RCC 7860 (cell line): Measurements from ENCODE around the gene CLDN15.
"Not testable (repeated sequence)": the region's sequence is repeated elsewhere in the genome, so short reads cannot be mapped to it uniquely, and the experiment has no call there.

Source experiments
- DNase-seq: peaks from one replicate; pipeline ENCODE4 v3.0.0-alpha.2; 2015; ENCODE audit warnings: low spot score
- FAIRE-seq: peaks from 2 replicates; lab custom pipeline; 2012; peaks lifted over from hg19 to GRCh38; lab: Jason Lieb, UNC

Gene CLDN15, protein sequence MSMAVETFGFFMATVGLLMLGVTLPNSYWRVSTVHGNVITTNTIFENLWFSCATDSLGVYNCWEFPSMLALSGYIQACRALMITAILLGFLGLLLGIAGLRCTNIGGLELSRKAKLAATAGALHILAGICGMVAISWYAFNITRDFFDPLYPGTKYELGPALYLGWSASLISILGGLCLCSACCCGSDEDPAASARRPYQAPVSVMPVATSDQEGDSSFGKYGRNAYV

DNA sequence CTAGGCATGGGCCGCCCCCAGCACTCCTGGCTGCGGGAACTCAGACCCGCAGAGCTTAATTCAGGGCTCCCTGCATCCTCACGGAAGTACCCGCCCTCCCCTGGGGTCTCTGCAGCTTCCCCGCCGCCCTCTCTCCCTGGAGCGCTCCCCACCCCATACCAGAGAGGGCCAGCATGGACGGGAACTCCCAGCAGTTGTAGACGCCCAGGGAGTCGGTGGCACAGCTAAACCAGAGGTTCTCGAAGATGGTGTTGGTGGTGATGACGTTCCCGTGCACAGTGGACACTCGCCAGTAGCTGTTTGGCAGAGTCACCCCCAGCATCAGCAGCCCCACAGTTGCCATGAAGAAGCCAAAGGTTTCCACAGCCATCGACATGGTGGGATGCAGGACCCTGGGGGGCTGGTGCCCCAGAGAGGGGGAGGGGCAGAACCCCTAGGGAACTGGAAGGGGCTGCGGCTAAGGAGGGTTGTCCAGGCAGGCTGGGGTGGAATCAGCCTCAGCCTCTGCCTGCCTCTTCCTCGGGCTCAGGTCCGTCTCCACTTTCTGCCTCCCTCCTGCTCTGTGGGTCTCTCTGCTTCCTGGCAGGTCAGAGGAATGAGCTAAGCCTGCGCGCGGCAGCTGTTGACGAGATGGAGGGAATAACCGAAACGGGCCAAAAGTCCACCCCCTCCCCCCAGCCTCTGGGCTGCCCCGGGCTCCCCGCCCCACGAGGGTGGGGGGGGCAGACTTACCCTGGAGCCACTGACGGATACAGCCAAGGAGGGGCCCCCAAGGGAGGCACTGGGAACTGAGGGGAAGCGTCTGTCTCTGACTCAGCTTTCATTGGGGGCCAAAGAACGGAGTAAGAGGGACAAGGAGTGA lies at the start of gene CLDN15:
CLDN15 (minus strand) TSS at position 597 of the 862 bp plus-strand sequence; CDS start at position 376, 221 bp downstream.
- FAIRE-seq = no peak

DNA sequence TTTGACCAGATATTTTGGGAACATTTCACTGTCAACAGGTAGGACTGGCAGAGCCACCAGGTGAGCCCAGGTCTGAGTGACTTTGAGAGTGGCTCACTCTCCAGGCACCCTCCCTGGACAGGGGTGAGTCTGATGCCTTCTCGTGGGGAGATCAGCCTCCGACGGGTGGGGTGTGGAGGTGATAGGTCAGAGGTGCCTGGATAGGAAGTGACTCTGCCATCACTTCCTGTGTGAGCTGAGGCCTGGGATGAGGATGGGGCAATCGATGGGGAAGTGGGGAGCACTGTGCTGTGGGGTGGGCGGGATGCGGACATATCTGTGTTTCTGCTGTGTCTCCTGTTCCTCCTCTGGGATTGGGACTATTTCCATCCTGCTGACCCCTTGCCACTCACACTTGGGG lies 49.4 kb upstream of the CLDN15 start:
- no peak for DNase-seq
- no peak for FAIRE-seq

More for the DNA sequence above, at the start of gene CLDN15:
- DNase-seq = no peak

DNA sequence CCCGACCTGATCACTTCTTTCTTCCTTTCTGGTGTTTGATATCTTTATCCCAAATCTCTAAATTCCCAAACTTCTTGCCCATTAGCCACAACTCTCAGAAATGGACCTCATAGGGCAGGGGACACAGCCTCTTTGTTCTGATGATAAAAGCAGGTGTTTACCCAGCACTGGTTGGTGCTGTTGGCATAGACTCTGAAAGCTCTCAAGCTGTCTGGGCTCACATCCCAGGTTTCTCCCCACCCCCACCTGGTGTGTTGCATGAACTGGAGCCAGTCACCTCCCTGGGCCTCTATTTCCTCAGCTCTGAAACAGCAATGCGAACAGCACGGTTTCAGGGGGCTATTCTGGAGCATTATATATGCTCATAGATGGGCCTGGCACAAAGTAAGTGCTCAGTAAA lies 48.3 kb upstream of the CLDN15 start:
- not testable (repeated sequence) for FAIRE-seq, DNase-seq

DNA sequence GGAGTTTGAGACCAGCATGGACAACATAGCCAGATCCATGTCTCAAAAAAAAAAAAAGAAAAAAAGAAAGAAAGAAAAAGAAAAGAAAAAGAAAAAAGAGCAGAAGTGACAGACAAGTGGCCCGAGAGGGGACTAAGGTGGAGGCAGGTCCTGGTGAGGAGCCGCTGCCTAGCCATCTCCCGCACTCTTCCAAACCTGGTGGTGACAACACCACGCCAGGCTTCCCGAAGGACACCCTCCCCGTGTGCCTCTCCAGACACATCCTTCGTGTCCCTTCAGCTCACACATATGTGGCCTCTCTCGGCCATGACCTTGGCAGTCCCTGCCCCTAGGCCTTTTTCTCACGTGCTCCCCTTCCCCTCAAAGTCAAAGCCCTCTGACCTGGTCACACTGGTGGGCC lies 47.6 kb upstream of the CLDN15 start:
- FAIRE-seq (no peak), DNase-seq (no peak)

DNA sequence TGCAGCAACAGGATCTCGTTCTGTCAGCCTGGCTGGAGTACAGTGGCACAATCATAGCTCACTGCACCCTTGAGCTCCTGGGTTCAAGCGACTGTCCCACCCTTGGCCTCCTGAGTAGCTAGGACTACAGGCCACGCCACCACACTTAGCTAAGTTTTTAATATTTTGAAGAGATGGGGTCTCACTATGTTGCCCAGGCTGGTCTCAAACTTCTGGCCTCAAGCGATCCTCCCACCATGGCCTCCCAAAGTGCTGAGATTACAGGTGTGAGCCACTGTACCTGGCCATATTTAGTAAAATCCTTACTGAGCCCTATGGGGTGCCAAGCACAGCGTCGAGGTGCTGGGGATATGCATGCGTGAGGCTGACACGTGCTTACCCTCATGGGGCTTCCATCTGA lies 43.3 kb upstream of the CLDN15 start:
- not testable (repeated sequence) for DNase-seq, FAIRE-seq

DNA sequence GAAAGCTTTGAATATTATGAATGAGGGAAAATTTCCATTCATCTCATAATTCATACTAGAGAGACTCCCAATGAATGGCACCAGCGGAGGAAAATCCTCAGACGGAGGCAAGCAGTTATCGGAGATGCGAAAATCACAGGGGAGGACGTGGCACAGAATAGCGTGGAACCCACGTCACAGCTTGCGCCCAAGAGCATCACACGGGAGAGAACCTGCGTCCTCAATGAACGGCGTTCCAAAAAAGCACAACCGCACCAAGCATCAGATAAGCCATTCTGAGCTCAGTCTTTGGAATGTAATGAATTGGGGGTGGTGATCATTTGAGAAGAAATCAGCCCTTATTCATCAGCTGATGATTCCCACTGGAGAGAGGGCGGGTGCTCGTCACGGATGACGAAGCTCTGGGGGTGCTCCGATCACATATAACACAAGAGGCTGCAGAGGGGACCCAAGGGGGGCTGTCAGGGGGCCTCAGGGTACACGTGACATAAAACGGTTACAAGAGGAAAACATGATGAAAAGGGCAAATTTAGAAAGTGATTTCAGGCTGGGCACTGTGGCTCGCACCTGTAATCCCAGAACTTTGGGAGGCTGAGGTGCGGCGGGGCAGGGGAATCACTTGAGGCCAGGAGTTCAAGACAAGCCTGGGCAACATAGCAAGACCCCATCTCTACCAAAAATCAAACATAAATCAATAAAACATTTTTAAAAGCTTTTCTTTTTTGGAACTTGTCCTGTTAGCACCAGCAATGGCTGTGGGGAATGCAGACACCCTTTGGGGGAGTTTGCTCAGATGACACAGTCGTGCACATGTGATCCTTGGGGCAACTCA lies 41.1 kb upstream of the CLDN15 start:
- no peak for FAIRE-seq
- DNase-seq = no peak

DNA sequence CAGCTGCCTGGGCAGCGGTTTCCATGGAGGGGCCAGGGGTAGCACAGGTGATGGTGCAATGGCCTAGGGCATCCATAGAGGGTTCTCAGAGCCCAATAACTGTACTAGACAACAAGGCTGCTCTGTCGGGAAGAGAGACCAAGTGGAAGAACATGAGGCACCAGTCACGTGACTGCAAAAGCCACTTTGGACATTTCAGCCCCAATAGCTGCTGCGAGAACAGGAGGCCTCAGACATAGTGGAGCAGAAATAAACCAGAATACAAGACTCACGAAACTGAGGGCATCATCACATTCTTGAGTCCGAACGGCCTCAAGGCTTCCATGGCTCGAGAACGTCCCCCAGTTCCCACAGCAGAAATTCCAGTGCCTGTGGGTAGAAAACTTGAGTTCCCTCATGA lies 39.6 kb upstream of the CLDN15 start:
- no peak for DNase-seq
- no peak for FAIRE-seq

DNA sequence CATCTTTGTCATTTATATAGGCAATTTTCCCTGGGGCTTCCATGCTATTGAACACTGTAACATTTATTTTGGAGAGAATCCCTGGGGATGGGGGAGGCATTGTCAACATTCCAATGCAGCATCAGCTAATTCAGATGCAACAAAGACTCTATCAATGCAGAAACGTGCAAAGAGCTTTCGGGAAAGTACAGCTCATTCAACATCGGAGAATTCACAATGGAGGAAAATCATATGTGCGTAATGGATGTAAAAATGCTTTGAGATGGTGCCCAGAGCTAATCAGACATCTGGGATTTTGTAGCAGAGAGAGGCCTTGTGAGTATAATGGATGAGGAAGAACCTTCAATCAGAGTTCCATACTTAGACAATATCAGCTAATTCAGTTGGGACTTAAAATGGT lies 35.6 kb upstream of the CLDN15 start:
- FAIRE-seq = no peak
- DNase-seq = no peak

DNA sequence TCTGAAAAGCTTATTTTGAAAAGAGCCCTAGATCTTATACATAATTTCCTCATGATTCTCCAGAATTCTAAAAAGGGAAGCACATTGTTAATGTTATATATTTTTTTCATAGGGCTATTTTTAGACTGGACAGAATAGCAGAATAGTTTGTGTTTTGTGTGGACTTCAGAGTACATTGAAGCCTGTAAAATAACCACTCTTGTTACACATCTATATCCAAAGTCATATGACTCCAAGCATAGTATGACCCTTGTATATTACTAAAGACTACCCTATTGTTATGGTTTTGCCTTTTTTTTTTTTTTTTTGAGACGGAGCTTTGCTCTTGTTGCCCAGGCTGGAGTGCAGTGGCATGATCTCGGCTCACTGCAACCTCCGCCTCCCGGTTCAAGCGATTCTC lies 33.4 kb upstream of the CLDN15 start:
- DNase-seq (no peak), FAIRE-seq (no peak)

DNA sequence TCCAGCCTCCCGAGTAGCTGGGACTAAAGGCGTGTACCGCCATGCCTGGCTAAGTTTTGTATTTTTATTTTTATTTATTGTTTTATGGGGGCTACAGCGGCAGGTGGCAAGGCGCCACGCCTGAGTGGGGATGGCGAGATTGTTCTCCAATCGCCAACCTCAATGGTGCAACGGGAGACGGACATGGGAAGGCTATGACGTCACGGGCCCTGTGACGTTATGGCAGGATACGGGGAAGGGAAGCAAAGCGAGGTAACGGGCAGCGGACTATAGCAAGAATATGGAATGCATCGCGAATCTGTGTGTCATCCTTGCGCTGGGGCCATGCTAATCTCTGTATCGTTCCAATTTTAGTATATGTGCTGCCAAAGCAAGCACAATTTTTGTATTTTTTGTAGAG lies 32.1 kb upstream of the CLDN15 start:
- FAIRE-seq = no peak

DNA sequence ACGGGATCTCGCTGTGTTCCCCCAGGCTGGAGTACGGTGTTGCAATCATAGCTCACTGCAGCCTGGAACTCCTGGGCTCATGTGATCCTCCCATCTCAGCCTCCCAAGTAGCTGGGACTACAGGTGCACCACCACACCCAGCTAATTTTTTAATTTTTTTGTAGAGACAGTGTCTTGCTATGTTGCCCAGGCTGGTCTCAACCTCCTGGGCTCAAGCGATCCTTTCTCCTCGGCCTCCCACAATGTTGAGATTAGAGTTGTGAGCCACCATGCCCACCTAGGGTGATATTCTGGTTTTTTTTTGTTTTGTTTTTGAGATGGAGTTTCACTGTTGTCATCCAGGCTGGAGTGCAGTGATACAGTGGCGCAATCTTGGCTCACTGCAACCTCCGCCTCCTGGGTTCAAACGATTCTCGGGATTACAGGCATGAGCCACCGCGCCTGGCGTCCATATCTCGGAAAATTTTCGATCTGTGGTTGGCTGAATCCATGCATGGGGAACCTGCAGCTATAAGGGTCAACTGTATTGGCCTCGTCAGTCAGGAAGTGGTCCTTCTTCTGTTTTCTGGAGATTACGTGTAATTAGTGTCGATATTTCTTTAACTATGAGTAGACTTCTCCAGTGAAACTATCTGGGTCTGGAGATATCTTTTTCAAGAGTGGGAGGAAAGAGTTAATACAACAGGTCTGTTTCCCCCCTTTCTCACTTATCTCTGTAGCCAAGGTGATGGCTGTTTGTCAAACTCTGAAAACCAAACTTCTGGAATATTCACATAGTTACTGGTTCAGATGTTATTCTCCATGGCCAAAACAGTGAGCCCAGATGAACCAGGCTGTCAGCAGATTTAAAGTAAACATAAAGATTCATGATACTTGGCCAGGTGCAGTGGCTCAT lies 28.3 kb upstream of the CLDN15 start:
- DNase-seq (no peak), FAIRE-seq (no peak)

More for the DNA sequence above, 32.1 kb upstream of the CLDN15 start:
- no peak for DNase-seq

DNA sequence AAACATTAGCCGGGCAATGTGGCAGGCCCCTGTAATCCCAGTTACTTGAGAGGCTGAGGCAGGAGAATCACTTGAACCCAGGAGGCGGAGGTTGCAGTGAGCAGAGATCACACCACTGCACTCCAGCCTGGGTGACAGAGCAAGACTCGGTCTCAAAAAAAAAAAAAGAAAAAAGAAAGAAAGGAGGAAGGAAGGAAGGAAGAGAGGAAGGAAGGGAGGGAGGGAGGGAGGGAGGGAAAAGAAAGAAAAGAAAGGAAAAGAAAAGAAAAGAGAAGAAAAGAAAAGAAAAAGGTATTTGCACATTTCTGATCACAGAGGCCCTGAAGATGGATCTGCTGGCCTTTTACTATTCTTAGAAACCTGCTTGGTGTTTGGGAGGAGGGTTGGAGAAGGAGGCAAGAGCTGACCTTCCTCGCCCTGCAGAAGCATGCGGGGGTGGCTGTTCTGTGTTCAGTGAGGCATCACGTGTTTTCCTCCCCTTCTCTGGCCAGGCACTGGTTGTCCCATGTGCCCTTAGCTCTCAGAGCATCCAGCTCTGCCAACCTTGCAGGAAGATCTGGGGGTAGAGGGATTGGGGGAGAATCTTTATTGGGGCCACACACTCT lies 26.6 kb upstream of the CLDN15 start:
- not testable (repeated sequence) for DNase-seq, FAIRE-seq

DNA sequence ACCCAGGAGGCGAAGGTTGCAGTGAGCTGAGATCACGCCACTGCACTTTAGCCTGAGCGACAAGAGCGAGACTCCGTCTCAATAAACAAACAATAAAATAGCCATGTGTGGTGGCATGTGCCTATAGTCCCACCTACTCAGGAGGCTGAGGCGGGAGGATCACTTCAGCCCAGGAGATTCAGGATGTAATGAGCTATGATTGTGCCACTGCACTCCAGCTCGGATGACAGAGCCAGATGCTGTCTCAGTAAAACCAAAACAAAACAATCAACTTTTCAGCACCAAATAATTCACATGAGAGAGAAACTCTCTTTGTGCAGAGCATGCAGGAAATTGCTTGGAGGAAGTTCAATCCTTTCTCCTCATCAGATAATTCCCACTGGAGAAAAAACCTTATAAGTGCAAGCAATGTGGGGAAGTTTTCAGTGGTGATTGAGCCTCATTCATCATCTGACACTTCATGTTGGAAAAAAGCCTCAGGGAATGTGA lies 20.7 kb upstream of the CLDN15 start:
- FAIRE-seq (no peak), DNase-seq (no peak)

DNA sequence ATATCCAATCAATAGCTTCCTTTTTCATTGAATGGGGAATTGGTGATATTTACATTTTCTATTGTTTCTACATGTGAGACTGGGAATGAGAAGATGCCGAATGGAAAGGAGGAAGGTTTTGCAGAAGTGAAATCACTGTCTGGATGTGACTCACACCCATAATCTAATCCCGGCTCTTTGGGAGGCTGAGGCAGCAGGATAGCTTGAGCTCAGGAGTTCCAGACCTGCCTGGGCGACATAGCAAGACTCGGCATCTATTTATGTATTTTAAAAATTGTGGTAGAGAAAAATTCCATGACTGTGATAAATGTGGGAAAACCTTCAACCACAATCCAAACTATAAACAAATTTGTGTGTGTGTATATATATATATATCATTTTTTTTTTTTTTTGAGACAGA lies 18.2 kb upstream of the CLDN15 start:
- DNase-seq = no peak
- FAIRE-seq = no peak

DNA sequence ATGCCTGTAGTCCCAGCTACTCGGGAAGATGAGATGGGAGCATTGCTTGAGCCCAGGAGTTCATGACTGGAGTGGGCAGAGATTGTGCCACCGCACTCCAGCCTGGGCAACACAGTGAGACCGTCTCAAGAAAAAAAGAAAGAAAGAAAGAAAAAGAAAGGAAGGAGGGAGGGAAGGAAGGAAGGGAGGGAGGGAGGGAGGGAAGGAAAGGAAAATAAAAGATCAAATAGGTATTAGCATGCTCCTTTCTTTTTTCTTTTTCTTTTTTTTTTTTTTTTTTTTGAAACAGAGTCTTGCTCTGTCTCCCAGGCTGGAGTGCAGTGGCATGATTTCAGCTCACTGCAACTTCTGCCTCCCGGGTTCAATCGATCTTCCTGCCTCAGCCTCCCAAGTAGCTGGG lies 15.6 kb upstream of the CLDN15 start:
- not testable (repeated sequence) for FAIRE-seq

DNA sequence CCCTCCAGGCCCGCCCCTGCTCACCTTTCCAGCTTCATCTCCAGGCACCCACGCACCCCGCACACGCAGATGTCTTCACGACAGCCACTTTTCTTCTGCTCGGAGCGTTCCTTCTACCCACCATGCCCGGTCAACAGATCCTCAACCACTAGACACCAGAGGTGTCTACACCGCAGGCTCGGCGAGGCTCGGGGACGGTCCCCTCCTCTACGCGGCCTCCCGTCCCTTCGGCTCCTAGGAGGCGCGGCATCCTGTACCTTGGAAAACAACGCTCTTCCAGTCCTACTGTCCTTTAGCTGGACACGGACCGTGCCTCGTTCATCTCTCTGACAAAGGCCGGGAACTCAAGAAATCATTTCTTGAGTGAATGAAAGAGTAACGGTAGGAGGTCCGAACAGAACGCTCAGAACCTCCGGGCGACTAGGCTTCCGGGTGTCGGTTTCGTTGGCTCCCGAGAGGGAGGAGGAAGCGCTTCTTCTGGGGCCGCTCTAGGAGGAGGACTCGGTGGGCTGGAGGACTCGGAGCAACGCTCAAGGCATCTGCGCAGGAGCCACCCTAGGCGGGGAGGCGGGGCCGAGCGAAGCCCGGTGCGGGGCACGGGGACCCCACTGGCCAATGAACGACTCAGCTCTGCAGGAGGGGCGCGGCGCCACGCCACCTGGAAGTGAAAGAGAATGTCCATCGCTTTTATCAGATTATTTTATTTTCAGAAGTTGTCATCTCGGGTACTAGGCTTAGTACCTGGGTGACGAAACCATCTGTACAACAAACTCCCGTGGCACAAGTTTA lies 14.5 kb upstream of the CLDN15 start:
- FAIRE-seq = peak; percentile 92

More for the DNA sequence above, 15.6 kb upstream of the CLDN15 start:
- not testable (repeated sequence) for DNase-seq

DNA sequence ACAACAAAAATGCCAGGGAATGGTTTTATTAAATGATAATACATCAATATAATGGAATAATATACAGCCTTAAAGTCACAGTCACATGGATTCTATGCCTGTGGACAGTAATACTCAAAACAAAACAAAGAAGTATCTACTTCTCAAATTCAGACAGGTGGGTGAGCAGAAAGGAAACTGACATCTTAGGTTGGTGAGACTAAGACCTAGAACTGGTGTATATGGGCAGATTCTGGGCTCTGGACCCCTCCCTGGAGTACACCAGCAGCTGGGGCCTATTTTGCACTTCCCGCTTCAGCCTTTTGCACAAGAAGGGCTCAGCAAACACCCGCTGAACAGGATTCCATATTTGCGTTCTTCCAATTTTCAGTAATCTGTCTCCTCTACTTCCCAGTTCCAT lies 12.7 kb upstream of the CLDN15 start:
- no peak for FAIRE-seq
- DNase-seq = no peak

More for the DNA sequence above, 14.5 kb upstream of the CLDN15 start:
- DNase-seq = peak; percentile 95

DNA sequence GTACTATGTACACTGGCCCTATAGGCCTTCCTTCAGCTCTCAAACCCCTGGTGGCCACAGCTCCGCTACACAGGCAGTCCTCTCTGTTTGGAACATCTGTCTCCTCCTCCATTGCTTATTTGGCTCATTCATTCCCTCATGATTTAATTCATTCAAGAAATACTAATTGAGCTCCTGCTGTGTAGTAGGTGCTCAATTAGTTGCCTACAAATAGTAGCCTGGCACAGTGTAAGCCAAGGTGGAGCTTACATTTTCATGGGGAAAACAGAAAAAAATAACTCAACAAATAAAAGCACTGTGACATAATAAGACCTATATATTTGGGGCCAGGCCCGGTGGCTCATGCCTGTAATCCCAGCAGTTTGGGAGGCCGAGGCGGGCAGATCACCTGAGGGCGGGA lies 10.7 kb upstream of the CLDN15 start:
- FAIRE-seq = no peak
- no peak for DNase-seq

DNA sequence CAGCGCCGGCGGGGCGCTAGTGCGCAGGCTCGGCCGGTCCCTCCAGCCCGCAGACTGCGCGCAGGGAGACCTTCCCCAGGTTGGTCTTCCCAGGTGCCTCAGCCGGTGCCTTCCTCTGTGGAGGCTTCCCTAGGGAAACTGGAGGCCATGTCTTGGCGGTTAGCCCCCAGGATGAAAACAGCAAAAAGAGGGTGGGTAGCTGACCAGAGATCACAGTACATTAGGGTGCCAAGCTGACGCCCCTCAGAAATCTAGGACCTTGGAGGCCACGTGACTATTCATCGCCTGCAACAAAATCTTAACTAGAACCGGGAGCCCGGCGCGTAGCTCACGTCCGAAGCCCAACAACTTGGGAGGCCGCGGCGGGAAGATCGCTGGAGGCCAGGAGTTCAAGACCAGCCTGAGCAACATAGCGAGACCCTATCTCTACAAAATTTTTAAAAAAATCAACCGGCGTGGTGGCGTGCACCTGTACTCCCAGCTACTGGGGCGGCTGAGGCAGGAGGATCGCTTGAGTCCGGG lies 7.6 kb upstream of the CLDN15 start:
- no peak for DNase-seq
- no peak for FAIRE-seq
